Fibroblast of skin of right biceps (primary cell): ENCODE data around the gene RNU7-1.

ENCODE experiments used
- DNase-seq: peaks from one replicate; pipeline ENCODE4 v3.0.0-alpha.2; 2013

RNU7-1 gene

DNA sequence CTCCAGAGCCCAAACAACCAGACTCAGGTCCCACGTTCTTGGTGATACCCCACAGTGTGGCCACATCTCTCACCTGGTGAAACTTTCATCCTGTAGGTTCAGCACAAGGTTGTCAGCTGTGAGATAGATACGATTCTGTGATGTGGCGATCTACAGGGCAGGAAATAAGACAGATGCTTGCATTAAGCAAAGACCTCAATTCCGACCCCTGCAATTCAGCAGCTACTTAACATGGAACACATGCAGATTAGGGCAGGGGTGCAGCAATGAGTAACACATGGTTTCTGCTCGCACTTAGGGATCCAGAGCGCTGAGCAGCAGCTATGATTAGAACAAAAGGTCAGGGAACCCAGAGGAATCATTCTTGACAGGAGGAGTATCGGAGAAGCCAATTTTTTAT lies 22.7 kb downstream of the RNU7-1 start:
- no peak for DNase-seq

GRCh38 chr12:6967651-6968100 lies 24.1 kb downstream of the RNU7-1 start:
- no peak for DNase-seq

GRCh38 chr12:6968426-6968825 lies 24.8 kb downstream of the RNU7-1 start:
- no peak for DNase-seq

DNA sequence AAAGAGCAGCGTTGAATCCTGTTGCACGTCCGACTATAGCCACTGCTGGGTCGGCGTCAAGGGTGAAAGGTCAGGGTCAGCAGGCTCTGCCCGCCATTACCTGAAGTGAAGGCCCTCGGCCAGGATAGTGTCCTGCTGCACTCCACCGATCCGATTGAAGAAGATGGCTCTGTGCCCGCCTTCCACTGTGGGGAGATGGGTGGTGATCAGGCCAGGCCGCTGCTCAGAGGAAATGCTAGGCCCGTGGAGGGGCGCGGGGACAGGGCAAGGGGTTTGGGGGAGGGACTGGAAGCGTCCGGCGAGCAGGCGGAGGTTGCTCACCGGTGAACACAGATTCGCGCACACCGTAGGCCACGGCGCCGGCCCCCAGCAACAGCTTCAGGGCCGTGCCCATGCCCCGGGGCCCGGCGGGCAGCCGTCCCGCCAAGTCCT lies 26.5 kb downstream of the RNU7-1 start:
- DNase-seq, result no peak

GRCh38 chr12:6974180-6974579 lies 30.6 kb downstream of the RNU7-1 start:
- no peak for DNase-seq

- DNase-seq, result no peak
Measured at GRCh38 chr12:6975297-6976032, 31.8 kb downstream of the RNU7-1 start.

GRCh38 chr12:6977653-6978052 lies 34.0 kb downstream of the RNU7-1 start:
- DNase-seq, result no peak

DNA sequence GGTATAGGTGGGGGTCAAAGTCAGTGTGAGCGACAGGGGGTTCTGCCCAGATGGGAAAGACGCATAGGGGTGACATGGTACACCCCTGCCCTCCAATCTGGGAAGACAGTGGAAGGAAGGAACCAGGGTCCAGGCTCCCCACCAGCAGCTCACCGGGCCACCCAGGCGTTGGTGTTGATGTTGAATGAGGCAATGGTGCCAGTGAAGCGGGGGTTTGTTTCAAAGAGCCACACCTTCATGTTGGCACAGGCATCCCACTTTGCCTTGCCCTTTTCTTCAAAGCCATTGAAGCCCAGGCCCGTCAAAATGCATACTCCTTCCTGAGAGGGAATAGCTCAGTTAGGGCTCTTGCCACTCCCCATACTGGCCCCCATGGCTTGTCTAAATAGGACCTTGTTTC lies 34.6 kb downstream of the RNU7-1 start:
- DNase-seq, result no peak

- no peak for DNase-seq
Measured at GRCh38 chr12:6978611-6979011, 35.0 kb downstream of the RNU7-1 start.

DNA sequence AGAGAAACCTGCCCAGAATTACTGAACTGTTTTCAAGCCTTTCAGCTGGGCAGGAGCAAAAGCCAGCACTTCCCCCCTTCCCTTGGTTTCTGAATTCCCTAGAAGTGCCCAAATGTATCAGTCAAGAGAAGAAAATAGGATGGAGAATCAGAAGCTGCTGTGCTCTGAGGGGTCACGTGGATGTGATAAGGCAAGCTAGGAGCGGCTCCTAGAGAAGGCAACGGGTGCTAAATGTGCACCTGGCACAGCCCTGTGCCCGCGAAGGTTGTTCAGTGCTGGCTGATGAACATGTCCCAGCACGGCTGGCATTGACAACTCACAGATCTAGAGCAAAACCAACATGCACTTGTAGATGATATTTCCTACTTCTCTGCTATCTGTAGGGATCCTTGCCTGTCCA lies 35.4 kb downstream of the RNU7-1 start:
- DNase-seq, result no peak

- no peak for DNase-seq
Measured at GRCh38 chr12:6979453-6979852, 35.8 kb downstream of the RNU7-1 start.

DNA sequence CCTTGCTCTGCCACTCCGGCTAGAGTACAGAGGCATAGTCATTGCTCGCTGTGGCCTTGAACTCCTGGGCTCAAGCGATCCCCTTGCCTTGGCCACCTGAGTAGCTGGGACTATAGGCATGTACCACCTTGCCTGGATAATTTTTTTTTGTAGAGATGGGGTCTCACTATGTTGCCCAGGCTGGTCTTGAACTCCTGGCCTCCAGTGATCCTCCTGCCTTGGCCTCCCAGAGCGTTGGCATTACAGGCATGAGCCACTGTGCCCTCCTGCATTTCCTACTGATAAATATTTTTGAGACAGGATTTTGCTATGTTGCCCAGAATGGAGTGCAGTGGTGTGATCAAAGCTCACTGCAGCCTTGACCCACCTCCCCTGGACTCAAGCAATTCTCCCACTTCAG lies 36.5 kb downstream of the RNU7-1 start:
- no peak for DNase-seq

- DNase-seq, result no peak
Measured at GRCh38 chr12:6980740-6981139, 37.1 kb downstream of the RNU7-1 start.

- no peak for DNase-seq
Measured at GRCh38 chr12:6981152-6982052, 37.8 kb downstream of the RNU7-1 start.

GRCh38 chr12:6982532-6982931 lies 38.9 kb downstream of the RNU7-1 start:
- DNase-seq, result no peak

DNA sequence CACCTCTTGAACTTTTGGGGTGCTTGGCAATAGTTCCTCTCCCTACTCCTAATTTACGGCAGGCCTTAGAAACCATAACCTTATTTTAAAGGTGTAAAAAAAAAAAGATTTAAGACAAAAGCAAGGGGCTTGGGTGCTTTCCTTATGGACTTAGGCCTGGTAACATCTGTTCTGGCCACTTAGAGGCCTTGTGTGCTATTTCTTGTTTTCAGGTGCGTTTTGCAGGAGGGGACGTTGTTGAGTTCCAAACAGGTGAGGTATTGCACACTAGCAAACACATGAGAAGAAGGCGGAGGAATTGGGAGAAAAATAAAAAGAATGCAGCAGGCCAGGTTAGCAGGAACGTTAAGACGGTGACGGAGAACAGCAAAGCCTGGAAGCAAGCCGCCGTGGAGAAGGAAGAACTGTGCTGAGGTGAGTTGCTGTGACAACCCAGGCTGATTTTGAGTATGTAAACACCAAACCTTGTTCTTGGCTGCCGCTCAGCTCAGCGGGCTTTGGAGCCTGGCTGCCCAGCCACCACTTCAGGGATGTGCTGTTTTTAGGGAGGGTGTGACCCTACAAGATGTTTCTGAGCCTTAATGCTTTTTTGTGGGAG lies 44.4 kb downstream of the RNU7-1 start:
- DNase-seq, result no peak
